G401.6 (cell line): ENCODE results near the gene HCFC1.
A peak's percentile ranks its signal among the peaks of the same experiment; 100 is the strongest.

Experiments
- FAIRE-seq: peaks from 2 replicates; lab custom pipeline; 2012; peaks lifted over from hg19 to GRCh38; lab: Jason Lieb, UNC

The HCFC1 gene

DNA sequence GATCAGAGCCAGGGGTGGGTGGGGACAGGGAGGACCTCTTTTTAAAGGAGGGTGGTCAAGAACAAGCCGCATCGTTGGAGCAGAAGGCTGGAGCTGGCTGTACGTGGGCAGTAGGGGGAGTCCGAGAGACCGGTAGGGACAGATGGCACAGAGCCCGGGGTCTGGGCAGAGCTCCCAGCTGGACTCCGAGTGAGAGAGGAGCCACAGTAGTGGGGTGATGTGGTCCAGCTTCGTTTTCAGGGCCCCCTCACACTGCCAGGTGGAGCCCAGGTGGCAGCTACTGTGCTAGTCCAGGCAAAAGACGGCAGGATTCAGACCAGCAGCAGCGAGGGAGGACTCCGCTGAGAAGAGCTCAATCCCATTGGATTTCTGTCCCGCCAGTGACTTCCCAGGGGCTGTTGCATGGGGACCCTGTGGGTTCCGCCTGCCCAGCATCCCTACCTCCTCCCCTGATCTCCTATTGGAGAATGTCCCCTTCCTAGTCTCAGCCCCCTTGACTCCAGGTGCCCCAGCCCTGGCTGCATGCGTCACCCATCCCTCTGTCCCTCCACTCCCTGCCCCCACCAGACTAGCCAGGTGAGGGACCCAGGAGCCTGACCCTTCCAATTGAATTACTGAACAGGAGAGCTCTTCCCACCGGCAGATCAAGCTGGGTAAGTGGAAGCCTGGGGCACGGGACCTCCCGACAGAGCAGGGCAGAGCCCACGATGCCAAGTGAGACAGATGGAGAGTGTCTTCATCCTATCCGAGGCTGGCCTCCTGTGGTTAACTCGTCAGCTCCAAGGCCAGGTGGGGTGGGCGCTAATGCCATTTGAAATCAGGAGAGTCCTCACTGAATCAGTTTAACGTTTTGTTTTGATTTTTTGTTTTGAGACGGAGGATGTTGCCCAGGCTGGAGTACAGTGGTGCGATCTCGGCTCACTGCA, 48.4 kb downstream of the HCFC1 start:
- no peak for FAIRE-seq

GRCh38 chrX:153921511-153922446, 49.8 kb downstream of the HCFC1 start:
- no peak for FAIRE-seq

DNA sequence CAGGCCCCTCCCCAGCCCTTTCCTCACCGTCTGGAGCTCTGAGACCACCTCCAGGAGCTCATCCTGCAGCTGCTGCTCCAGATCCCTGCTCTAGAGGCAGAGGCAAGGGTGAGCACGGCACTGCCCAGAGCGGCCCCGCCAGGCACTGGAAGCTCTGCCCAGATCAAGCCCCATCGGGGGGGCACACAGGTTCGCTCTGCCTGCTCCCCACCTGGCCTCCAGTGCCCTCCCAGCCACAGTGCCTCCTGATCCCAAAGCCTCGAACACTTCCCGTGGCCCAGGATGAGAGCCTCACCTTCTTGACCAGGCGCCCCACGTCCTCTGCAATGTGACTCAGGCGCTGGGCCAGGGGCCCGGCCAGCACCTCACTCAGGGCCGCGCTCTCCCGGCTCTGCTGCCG, 50.5 kb downstream of the HCFC1 start:
- no peak for FAIRE-seq

DNA sequence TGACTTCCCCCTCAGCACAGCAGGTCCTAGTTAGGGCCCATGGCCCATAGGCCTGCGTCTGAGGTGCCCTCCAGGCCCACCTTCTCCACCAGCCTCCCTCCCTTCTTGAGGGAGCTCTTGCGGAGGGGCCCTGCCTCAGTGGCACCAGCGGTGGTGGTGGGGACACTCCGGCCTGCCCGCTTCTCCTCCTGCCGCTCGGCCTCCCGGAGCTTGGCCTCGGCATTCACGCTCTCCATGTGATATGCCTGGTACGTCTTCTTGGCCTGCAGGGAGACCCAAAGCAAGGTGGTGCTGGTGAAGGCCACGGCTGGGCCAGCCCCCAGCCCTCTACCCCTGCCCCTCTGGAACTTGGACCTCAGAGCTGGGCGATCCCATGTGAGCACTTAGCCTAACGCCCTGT, 51.1 kb downstream of the HCFC1 start:
- FAIRE-seq: no peak

DNA sequence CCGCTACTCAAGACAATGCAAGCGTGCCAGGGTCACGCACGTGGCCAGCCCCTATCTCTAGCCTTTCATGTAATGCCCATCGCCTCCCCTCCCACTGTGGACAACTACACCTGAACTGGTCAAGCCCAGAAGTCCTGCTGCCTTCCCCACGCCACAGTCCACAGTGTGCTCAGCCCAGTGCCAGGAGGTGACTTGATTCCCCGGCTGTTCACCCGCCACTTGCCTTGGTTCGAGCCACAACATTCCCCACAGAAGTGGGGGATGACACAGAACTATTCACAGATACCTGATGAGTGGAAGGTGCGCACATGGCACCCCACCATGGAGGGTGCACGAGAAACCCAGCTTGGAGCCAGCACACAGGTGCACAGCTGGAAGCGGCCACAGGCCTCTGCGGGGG, 52.3 kb downstream of the HCFC1 start:
- FAIRE-seq: no peak

DNA sequence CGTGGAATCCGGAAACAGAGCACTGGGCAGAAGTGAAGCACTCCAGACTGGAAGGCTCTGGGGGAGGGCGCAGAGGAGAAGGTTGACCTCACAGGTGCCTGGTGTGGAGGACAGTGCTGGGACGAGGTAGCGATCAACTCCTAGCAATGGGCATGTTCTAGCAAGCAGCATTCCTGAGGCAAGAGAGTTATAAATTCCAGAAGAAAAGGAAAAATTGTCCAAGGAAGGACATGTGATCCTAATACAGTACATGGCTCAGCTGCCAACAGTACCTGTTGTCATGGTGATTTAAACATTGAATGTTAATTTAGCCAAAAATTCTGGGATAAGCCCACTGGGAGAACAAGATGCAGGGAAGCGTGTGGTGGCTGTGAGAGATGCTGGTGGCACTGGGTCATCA, 53.7 kb downstream of the HCFC1 start:
- FAIRE-seq: no peak

DNA sequence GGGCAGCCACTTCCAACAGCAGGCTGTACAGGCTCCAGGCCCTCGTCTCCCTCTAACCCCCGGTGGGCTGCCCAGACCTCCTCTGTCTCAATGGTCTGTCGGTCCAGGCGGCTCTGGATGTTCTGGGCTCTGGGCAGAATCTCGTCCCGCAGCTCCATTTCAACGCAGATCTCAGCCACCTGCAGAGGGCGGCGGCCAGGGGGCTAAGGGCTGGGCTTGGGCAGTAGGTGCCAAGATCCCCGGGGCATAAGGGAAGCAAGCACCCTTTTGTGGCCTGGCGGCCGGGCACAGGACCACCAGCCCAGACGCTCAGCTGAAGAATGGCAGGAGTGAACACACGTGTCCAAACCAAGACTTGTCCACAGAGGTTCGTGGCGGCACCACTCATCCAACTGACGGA, 57.9 kb downstream of the HCFC1 start:
- no peak for FAIRE-seq

- no peak for FAIRE-seq
These were observed 58.4 kb downstream of the HCFC1 start for GRCh38 chrX:153913211-153913610.

GRCh38 chrX:153911798-153912197, 59.8 kb downstream of the HCFC1 start:
- no peak for FAIRE-seq

DNA sequence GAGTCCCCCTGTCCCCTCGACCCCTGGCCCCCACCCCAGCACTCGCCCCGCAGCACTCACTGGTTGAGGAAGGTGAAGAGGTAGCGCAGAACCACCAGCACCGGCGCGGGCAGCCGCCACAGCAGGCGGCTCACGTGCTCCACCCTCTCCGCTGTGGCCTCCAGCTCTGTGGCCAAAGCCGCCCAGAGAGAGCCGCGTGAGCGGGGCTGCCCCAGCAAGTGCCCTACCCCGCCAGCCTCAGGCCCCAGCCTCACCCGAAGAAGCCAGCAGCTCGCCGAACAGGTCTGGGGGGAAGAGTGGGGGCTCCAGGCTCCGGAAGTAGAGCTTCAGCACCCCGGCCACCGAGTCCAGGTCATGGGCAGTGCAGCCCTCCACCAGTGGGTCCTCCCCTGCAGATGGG, 61.2 kb downstream of the HCFC1 start:
- no peak for FAIRE-seq

GRCh38 chrX:153909980-153910360, 61.6 kb downstream of the HCFC1 start:
- no peak for FAIRE-seq

GRCh38 chrX:153909024-153909979, 62.3 kb downstream of the HCFC1 start:
- peak; percentile 58 for FAIRE-seq

DNA sequence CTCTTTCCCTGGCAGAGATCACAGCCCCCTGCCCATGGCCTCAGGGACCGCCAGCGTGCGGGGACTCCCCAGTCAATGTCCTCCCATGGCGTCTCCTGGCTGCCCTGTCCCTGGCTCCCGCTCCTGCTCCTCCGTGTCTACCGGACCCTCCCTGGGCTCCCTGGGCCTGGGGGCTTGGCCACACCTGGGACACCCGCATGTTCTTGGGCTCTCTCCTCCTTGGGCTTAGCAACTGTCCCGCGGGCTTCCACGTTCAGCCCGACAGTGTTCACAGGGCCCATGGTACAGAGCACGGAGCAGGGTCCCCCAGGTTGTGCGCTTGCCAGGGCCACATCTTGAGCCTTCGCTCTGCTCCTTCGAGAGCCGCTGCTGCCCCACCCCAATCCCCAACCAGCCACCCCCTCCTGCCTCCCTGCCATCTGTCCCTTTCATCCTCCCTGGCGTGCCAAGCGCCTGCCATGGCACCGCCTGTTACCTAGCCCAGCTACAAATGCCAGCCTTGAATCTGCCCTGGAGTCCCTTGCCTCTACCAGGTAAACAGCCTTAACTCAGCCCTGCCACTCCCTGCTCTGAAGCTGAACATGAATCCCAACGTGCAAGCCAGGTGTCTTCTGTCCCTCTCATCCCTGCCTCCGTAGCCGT, 63.3 kb downstream of the HCFC1 start:
- no peak for FAIRE-seq

DNA sequence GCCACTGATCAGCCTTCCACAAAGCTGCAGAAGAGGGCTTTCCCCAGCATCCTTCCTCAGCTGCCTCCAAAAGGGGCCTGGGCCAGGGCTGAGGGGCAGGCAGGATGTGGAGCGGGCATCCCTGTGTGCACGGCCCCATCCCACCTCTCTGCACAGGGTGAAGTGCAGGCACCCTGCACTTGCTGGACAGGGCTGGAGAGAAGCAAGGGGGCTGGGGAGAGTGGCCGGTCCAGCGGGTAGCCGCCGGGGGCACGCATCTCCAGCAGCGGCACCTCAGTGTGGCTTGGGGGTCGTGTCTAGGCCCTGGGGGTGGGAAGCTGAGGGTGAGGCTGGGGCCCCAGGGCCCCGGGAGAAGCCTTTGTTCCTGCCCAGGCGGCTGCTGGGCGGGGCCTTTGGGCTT, 64.2 kb downstream of the HCFC1 start:
- FAIRE-seq: no peak

GRCh38 chrX:153906126-153906917, 65.3 kb downstream of the HCFC1 start:
- no peak for FAIRE-seq

DNA sequence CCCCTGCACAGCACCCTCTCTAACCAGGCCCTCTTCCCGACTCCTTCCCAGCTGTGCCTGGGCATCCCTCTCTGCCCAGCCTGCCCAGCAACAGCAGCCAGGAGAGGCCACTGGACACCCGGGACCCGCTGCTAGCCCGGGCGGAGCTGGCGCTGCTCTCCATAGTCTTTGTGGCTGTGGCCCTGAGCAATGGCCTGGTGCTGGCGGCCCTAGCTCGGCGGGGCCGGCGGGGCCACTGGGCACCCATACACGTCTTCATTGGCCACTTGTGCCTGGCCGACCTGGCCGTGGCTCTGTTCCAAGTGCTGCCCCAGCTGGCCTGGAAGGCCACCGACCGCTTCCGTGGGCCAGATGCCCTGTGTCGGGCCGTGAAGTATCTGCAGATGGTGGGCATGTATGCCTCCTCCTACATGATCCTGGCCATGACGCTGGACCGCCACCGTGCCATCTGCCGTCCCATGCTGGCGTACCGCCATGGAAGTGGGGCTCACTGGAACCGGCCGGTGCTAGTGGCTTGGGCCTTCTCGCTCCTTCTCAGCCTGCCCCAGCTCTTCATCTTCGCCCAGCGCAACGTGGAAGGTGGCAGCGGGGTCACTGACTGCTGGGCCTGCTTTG, 66.0 kb downstream of the HCFC1 start:
- FAIRE-seq: no peak

DNA sequence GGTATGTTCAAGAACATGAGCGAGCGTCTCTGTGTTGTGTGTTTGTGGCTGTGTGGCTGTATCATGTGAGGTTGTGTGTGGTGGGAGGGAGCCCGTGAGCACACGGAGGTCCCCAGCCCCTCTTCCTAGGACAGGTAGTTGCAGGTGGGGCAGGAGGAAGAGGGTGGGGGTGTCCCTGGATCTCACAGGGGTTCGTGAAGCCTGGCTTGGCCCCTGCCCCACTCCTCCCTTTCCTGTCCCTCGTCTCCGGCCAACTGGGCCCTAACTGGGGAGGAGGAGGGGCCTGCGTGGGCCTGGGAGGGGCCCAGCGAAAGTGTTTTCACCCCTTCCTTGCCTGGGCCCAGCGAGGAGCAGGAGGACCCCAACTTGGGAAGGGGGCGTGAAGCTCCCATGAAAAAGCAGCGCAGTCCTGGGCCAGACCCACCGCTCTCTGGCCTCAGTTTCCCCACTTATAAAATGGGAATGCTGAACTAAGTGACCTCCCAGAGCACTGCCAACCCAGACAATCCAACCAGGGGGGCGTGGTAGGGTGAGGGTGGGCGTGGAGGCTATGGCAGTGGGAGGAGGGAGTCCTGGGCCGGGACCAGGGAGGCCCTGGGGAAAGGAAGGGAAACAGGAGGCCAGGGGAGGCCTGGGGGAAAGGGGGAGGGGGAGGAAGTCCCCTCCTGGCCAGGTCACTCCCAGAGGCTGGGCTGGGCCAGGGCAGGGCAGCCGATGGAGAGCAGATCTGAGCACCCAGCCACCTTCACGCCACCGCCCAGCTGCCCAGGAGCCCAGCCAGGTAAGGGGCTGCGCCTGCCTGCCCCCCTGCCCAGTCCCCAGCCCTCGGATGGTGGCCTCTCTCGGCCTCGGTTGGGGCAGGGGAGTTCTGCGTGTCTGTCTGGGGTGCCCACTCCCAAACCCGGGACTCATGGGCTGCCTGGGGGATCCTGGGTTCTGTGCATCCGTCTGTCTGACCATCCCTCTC, 67.3 kb downstream of the HCFC1 start, which contains the start of gene AVPR2:
Gene AVPR2 (plus strand): TSS at position 683 of the 967 bp plus-strand sequence. CDS start 473 bp downstream, outside the sequence.
- no peak for FAIRE-seq

DNA sequence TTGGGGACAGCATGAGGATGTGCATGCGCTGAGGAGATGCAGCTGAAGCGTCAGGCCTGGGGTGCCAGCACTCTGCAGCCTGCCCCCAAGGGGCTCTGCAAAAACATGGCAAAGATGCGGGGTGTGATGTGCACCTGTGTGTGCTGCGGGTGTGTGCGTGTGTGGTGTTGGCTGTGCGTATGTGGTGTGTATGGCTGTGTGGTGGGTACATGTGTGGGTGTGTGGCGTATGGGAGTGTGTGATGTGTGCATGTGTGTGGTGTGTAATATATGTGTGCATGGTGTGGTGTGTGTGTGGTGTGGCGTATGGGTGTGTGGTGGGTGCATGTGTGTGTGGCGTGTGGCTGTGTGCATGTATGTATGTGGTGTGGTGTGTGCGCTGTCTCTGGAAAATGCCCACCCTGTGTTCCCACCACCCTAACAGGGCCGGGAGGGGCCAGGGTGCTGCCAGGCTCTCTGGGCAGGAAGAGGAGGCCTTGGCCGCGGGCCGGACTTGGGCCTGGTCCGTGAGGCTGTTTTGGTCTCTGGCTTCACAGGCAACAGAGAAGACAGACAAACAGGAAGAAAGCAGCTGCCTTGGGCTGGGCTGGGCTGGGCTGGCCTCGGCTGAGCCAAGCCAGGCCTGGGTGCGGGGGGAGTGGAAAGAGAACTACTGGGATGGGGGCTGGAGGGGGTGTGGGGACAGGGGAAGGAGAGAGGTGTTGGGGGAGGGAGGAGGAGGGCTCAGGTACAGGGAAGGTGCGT, 68.2 kb downstream of the HCFC1 start:
- no peak for FAIRE-seq
